Fibroblast of peridontal ligament (primary cell): ENCODE results near the gene ABCC2.
A peak's percentile ranks its signal among the peaks of the same experiment; 100 is the strongest.
"Not testable (repeated sequence)": the region's sequence is repeated elsewhere in the genome, so short reads cannot be mapped to it uniquely, and the experiment has no call there.

Experiments used
- DNase-seq: peaks from one replicate; pipeline ENCODE4 v3.0.0-alpha.2; 2010; ENCODE audit errors: extremely low read depth

Gene ABCC2

GRCh38 chr10:99808270-99808669 lies 25.8 kb downstream of the ABCC2 start:
- DNase-seq: no peak

GRCh38 chr10:99809481-99809880 lies 27.0 kb downstream of the ABCC2 start:
- no peak for DNase-seq

- peak; percentile 87 for DNase-seq
These were observed 27.6 kb downstream of the ABCC2 start for GRCh38 chr10:99809931-99810615.

- no peak for DNase-seq
These were observed 29.7 kb downstream of the ABCC2 start for GRCh38 chr10:99812177-99812576.

- DNase-seq: no peak
These were observed 31.7 kb downstream of the ABCC2 start for GRCh38 chr10:99814143-99814542.

GRCh38 chr10:99815621-99816020 lies 33.2 kb downstream of the ABCC2 start:
- peak; percentile 8 for DNase-seq

GRCh38 chr10:99827936-99828335 lies 45.5 kb downstream of the ABCC2 start:
- peak; percentile 78 for DNase-seq

- DNase-seq: no peak
These were observed 46.0 kb downstream of the ABCC2 start for GRCh38 chr10:99828464-99828863.

GRCh38 chr10:99832439-99832838 lies 50.0 kb downstream of the ABCC2 start:
- DNase-seq: no peak

- DNase-seq: peak; percentile 60
These were observed 52.0 kb downstream of the ABCC2 start for GRCh38 chr10:99834410-99834809.

- DNase-seq: no peak
These were observed 53.5 kb downstream of the ABCC2 start for GRCh38 chr10:99835947-99836346.

GRCh38 chr10:99836711-99837110 lies 54.3 kb downstream of the ABCC2 start:
- no peak for DNase-seq

- DNase-seq: not testable (repeated sequence)
These were observed 58.4 kb downstream of the ABCC2 start for GRCh38 chr10:99840859-99841258.

GRCh38 chr10:99841746-99842145 lies 59.3 kb downstream of the ABCC2 start:
- no peak for DNase-seq

- peak; percentile 89 for DNase-seq
These were observed 60.9 kb downstream of the ABCC2 start for GRCh38 chr10:99843310-99843709.

GRCh38 chr10:99844433-99844955 lies 62.1 kb downstream of the ABCC2 start:
- DNase-seq: no peak

GRCh38 chr10:99845837-99846382 lies 63.5 kb downstream of the ABCC2 start:
- peak; percentile 99 for DNase-seq

- no peak for DNase-seq
These were observed 66.6 kb downstream of the ABCC2 start for GRCh38 chr10:99849057-99849456.

- no peak for DNase-seq
These were observed 67.1 kb downstream of the ABCC2 start for GRCh38 chr10:99849536-99849935.

GRCh38 chr10:99850021-99850766 lies 67.8 kb downstream of the ABCC2 start:
- no peak for DNase-seq

- peak; percentile 27 for DNase-seq
These were observed 68.4 kb downstream of the ABCC2 start for GRCh38 chr10:99850767-99851340.

- no peak for DNase-seq
These were observed 69.4 kb downstream of the ABCC2 start for GRCh38 chr10:99851825-99852224.
